GM12865 (cell line): ENCODE data around the gene TRAF5.
A peak's percentile ranks its signal among the peaks of the same experiment; 100 is the strongest.
"Not testable (repeated sequence)": the region's sequence is repeated elsewhere in the genome, so short reads cannot be mapped to it uniquely, and the experiment has no call there.

Experiments used
- DNase-seq: peaks from one replicate; pipeline ENCODE4 v3.0.0; 2010; ENCODE audit warnings: low read depth
- H3K4me3 ChIP-seq: 2 replicates; pipeline ENCODE4 v1.5.1; 2011; ENCODE audit warnings: mild to moderate bottlenecking, low read depth, low read length, control low read depth
- CTCF ChIP-seq: IDR thresholded peaks from 2 replicates; pipeline ENCODE4 v1.5.1; 2011; ENCODE audit warnings: low read length, control low read depth, low read depth, inconsistent platforms; ENCODE audit not compliant: insufficient read depth; ENCODE audit errors: missing control alignments

TRAF5 gene

DNA sequence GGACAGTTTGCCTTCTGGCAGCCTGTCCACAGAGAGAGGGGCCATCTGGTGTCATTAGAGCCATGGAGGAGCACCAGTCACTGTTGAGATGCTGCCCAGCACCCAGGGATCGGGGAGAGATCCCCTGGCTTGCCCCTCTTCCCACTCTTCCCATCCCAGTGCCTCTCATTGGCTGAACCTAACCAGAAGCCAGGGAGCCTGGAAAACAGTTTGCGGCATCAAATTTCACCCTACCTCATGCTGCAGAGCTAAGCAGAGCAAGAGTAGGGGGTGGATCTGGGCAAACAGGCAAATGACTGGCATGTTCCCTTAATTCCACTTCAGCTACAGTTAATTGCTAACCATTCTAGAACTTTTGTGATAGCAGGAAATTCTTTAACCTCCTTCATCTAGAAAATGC, 19.1 kb downstream of the TRAF5 start:
- no peak for TF ChIP-seq CTCF

GRCh38 chr1:211347077-211347844, 20.6 kb downstream of the TRAF5 start:
- TF ChIP-seq CTCF: no peak

More for the DNA sequence above, 19.1 kb downstream of the TRAF5 start:
- no peak overlapping the region for H3K4me3 ChIP-seq
- no peak for DNase-seq

DNA sequence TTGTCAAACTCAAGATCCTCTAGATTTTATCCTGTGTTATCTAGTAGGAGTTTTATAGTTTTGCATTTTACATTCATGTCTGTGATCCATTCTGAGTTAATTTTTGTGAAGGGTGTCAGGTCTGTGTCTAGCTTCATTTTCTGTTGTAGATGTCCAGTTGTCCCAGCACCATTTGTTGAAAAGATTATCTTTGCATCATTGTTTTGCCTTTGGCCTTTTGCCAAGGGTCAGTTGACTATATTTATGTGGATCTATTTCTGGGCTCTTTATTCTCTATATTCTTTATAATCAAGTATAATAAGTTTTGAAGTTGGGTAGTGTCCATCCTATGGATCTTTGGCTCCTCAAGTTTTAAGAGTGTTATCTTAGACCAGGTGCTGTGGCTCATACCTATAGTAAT, 21.9 kb downstream of the TRAF5 start:
- no peak for DNase-seq
- TF ChIP-seq CTCF: no peak
- H3K4me3 ChIP-seq: no peak overlapping the region

More at GRCh38 chr1:211347077-211347844, 20.6 kb downstream of the TRAF5 start:
- no peak overlapping the region for H3K4me3 ChIP-seq
- no peak for DNase-seq

GRCh38 chr1:211349741-211350140, 23.1 kb downstream of the TRAF5 start:
- no peak for DNase-seq
- H3K4me3 ChIP-seq: no peak overlapping the region
- TF ChIP-seq CTCF: no peak

DNA sequence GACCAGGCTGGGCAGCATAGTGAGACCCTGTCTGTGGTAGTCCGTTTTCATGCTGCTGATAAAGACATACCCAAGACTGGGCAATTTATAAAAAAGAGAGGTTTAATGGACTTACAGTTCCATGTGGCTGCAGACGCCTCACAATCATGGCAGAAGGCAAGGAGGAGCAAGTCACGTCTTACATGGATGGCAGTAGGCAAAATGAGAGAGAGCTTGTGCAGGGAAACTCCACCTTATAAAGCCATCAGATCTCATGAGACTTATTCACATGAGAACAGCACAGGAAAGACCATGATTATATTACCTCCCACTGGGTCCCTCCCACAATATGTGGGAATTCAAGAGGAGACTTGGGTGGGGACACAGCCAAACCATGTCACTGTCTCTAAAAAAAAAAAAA, 25.4 kb downstream of the TRAF5 start:
- DNase-seq, H3K4me3 ChIP-seq: not testable (repeated sequence)

- TF ChIP-seq CTCF: no peak
- DNase-seq: no peak
- no peak overlapping the region for H3K4me3 ChIP-seq
These were observed 25.8 kb downstream of the TRAF5 start for GRCh38 chr1:211352465-211352864.

GRCh38 chr1:211352985-211353515, 26.4 kb downstream of the TRAF5 start:
- TF ChIP-seq CTCF: peak; percentile 87
- peak; percentile 78 for DNase-seq
- no peak overlapping the region for H3K4me3 ChIP-seq
